Dermis blood vessel endothelial cell (primary cell): Measurements from ENCODE around the gene CCR5AS.
"Not testable (repeated sequence)": the region's sequence is repeated elsewhere in the genome, so short reads cannot be mapped to it uniquely, and the experiment has no call there.

Experiments used
- DNase-seq: peaks from one replicate; pipeline ENCODE4 v3.0.0; 2010

CCR5AS gene

GRCh38 chr3:46427916-46428833 is 21.3 kb upstream of the CCR5AS start:
- DNase-seq: no peak

GRCh38 chr3:46427404-46427803 is 20.5 kb upstream of the CCR5AS start:
- DNase-seq: peak; percentile 36

GRCh38 chr3:46426476-46426875 is 19.6 kb upstream of the CCR5AS start:
- DNase-seq: not testable (repeated sequence)

GRCh38 chr3:46423588-46423987 is 16.7 kb upstream of the CCR5AS start:
- DNase-seq: peak; percentile 72

- DNase-seq: no peak
Observed at GRCh38 chr3:46422617-46423016, 15.8 kb upstream of the CCR5AS start.

- no peak for DNase-seq
Observed at GRCh38 chr3:46420931-46421330, 14.1 kb upstream of the CCR5AS start.

GRCh38 chr3:46419816-46420215 is 12.9 kb upstream of the CCR5AS start:
- DNase-seq: no peak

- DNase-seq: no peak
Observed at GRCh38 chr3:46417841-46418611, 11.2 kb upstream of the CCR5AS start.

- no peak for DNase-seq
Observed at GRCh38 chr3:46416811-46417510, 10.1 kb upstream of the CCR5AS start.

GRCh38 chr3:46416125-46416810 is 9.4 kb upstream of the CCR5AS start:
- no peak for DNase-seq

GRCh38 chr3:46414739-46415138 is 7.9 kb upstream of the CCR5AS start:
- DNase-seq: no peak

- DNase-seq: no peak
Observed at GRCh38 chr3:46413951-46414350, 7.1 kb upstream of the CCR5AS start.

GRCh38 chr3:46412786-46413298 is 6.0 kb upstream of the CCR5AS start:
- peak; percentile 51 for DNase-seq

GRCh38 chr3:46411271-46411670 is 4.4 kb upstream of the CCR5AS start:
- no peak for DNase-seq

- DNase-seq: no peak
Observed at GRCh38 chr3:46410669-46411068, 3.8 kb upstream of the CCR5AS start.

- no peak for DNase-seq
Observed at GRCh38 chr3:46409739-46410489, 3.0 kb upstream of the CCR5AS start.

GRCh38 chr3:46408853-46409252 is 2.0 kb upstream of the CCR5AS start:
- no peak for DNase-seq

- peak; percentile 47 for DNase-seq
Observed at GRCh38 chr3:46407970-46408369, 1.1 kb upstream of the CCR5AS start.

- peak; percentile 51 for DNase-seq
Observed at GRCh38 chr3:46406443-46406787, 451 bp downstream of the CCR5AS start.

- peak; percentile 68 for DNase-seq
Observed at GRCh38 chr3:46405301-46406019, 1.4 kb downstream of the CCR5AS start.

- not testable (repeated sequence) for DNase-seq
Observed at GRCh38 chr3:46402902-46403301, 4.0 kb downstream of the CCR5AS start.
